PC-3 (cell line): ENCODE data around the gene GATAD2B.

Experiments used
- CTCF ChIP-seq: fragments of 300-600 bp; sonication (generic); conservative IDR thresholded peaks from 2 replicates; pipeline ENCODE4 v1.5.1; 2017; ENCODE audit warnings: antibody characterized with exemption, low read depth, mild to moderate bottlenecking, low read length
- EZH2 ChIP-seq: fragments of 300-600 bp; sonication (generic); IDR thresholded peaks from one replicate; pipeline ENCODE4 v1.6.1; 2017; ENCODE audit warnings: antibody characterized with exemption, mild to moderate bottlenecking, low read length; ENCODE audit not compliant: unreplicated experiment
- EZH2phosphoT487 ChIP-seq: fragments of 300-600 bp; sonication (generic); IDR thresholded peaks from 2 replicates; pipeline ENCODE4 v1.6.1; 2018; ENCODE audit warnings: mild to moderate bottlenecking, antibody characterized with exemption, low read length, borderline replicate concordance

GRCh38 chr1:153968000-153968363 is 45.2 kb upstream of the GATAD2B start:
- no peak for TF ChIP-seq CTCF
- TF ChIP-seq EZH2: no peak
- no peak for TF ChIP-seq EZH2phosphoT487
